Uterus (tissue), 2 donors: Measurements from ENCODE around the gene CBFA2T3.

Experiments used
- POLR2A ChIP-seq, 2 donors: fragments of 450-650 bp; IDR thresholded peaks; one replicate each; pipeline ENCODE4 v1.6.1; 2016; ENCODE audit warnings: antibody characterized with exemption in 2 of 2, mild to moderate bottlenecking in 1 of 2, moderate library complexity in 1 of 2
- TF ChIP-seq, protein P1 (sequence below), 4 experiments: fragments of 200-600 bp in 2 of 4; fragments of 450-650 bp in 2 of 4; sonication (generic) in 2 of 4; IDR thresholded peaks; one replicate each; pipeline ENCODE4 v1.5.1; 2016 to 2019; ENCODE audit warnings: antibody characterized with exemption in 4 of 4, mild to moderate bottlenecking in 2 of 4, moderate library complexity in 1 of 4

DNA sequence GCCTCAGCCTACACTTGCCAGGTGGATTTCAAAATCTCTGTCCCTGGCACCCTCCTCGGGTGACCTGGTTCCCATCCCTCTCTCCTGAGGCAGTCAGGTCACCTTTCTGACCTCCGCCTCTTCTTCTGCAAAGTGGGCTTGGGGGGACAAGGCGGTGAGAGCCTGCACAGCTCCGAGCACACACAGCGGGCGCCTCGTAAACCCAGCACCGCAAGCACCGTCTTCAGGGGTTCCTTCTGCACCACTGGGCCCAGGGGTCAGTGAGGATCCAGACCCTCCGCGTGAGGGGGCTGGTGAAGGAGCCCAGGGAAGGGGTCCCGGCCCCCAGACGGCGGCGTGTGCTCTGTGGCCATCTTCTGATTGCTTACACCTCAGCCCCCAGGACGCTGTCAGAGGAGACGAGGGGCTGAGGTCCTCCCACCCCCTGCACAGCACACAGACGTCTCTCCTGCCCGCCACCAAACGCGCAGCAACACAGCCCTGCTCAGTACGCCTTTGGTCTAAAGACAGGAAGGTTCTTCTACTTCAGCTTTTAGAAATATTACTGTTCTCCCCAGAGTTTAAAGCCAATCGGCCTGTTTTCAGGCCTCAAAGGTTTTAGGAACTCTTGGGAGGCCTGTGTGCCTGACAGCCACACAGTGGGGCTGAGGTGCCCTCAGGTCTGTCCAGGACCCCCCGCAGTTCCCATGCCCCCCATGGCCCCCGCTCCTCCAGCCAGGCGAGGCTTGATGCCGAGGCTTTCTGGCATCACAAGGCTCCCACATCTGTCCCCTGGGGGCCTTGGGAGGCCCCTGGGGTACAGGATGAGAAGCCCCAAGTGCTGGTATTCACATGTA, 2.7 kb downstream of the CBFA2T3 start:
- TF ChIP-seq, protein P1, sequence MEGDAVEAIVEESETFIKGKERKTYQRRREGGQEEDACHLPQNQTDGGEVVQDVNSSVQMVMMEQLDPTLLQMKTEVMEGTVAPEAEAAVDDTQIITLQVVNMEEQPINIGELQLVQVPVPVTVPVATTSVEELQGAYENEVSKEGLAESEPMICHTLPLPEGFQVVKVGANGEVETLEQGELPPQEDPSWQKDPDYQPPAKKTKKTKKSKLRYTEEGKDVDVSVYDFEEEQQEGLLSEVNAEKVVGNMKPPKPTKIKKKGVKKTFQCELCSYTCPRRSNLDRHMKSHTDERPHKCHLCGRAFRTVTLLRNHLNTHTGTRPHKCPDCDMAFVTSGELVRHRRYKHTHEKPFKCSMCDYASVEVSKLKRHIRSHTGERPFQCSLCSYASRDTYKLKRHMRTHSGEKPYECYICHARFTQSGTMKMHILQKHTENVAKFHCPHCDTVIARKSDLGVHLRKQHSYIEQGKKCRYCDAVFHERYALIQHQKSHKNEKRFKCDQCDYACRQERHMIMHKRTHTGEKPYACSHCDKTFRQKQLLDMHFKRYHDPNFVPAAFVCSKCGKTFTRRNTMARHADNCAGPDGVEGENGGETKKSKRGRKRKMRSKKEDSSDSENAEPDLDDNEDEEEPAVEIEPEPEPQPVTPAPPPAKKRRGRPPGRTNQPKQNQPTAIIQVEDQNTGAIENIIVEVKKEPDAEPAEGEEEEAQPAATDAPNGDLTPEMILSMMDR (IDR thresholded peaks at IDR 0.05) = no peak
- no peak for TF ChIP-seq POLR2A (IDR thresholded peaks at IDR 0.05)
